ENCODE results near the gene KRT74.

DNA sequence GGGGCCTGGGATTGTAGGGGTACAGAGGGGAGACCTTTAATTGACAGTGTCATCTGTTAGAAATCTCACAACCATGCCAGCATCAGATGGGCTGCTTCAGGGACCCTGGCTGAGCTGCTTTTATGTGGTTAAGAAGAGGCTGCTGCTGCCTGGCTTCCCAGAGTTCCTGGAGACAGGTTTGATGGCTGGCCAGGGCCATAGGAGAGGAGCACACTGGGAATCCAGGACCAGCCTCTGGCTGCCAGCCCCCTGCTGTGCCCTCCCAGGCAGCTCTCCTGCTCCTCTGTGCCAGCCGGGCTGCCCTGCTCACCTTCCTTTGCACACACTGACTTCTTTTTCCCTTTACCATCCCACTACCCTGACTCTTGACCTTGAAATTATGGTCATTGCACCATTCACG, 45.2 kb upstream of the KRT74 start:
- TF ChIP-seq, protein P1, sequence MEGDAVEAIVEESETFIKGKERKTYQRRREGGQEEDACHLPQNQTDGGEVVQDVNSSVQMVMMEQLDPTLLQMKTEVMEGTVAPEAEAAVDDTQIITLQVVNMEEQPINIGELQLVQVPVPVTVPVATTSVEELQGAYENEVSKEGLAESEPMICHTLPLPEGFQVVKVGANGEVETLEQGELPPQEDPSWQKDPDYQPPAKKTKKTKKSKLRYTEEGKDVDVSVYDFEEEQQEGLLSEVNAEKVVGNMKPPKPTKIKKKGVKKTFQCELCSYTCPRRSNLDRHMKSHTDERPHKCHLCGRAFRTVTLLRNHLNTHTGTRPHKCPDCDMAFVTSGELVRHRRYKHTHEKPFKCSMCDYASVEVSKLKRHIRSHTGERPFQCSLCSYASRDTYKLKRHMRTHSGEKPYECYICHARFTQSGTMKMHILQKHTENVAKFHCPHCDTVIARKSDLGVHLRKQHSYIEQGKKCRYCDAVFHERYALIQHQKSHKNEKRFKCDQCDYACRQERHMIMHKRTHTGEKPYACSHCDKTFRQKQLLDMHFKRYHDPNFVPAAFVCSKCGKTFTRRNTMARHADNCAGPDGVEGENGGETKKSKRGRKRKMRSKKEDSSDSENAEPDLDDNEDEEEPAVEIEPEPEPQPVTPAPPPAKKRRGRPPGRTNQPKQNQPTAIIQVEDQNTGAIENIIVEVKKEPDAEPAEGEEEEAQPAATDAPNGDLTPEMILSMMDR (IDR thresholded peaks at IDR 0.05), result no peak
- TF ChIP-seq, protein P2, sequence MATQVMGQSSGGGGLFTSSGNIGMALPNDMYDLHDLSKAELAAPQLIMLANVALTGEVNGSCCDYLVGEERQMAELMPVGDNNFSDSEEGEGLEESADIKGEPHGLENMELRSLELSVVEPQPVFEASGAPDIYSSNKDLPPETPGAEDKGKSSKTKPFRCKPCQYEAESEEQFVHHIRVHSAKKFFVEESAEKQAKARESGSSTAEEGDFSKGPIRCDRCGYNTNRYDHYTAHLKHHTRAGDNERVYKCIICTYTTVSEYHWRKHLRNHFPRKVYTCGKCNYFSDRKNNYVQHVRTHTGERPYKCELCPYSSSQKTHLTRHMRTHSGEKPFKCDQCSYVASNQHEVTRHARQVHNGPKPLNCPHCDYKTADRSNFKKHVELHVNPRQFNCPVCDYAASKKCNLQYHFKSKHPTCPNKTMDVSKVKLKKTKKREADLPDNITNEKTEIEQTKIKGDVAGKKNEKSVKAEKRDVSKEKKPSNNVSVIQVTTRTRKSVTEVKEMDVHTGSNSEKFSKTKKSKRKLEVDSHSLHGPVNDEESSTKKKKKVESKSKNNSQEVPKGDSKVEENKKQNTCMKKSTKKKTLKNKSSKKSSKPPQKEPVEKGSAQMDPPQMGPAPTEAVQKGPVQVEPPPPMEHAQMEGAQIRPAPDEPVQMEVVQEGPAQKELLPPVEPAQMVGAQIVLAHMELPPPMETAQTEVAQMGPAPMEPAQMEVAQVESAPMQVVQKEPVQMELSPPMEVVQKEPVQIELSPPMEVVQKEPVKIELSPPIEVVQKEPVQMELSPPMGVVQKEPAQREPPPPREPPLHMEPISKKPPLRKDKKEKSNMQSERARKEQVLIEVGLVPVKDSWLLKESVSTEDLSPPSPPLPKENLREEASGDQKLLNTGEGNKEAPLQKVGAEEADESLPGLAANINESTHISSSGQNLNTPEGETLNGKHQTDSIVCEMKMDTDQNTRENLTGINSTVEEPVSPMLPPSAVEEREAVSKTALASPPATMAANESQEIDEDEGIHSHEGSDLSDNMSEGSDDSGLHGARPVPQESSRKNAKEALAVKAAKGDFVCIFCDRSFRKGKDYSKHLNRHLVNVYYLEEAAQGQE (IDR thresholded peaks at IDR 0.05; ENCODE audit: insufficient read depth in 1 of 2, low read depth in 2 of 2, low read length in 1 of 2), result no peak
